T-helper 2 cell (primary cell): ENCODE measurements around the gene VSTM2B.

Experiments used
- DNase-seq, 5 experiments: peaks; one replicate each; pipeline versions ENCODE4 v3.0.0 to v3.0.0-alpha.2; 2012 to 2022

The VSTM2B gene

DNA sequence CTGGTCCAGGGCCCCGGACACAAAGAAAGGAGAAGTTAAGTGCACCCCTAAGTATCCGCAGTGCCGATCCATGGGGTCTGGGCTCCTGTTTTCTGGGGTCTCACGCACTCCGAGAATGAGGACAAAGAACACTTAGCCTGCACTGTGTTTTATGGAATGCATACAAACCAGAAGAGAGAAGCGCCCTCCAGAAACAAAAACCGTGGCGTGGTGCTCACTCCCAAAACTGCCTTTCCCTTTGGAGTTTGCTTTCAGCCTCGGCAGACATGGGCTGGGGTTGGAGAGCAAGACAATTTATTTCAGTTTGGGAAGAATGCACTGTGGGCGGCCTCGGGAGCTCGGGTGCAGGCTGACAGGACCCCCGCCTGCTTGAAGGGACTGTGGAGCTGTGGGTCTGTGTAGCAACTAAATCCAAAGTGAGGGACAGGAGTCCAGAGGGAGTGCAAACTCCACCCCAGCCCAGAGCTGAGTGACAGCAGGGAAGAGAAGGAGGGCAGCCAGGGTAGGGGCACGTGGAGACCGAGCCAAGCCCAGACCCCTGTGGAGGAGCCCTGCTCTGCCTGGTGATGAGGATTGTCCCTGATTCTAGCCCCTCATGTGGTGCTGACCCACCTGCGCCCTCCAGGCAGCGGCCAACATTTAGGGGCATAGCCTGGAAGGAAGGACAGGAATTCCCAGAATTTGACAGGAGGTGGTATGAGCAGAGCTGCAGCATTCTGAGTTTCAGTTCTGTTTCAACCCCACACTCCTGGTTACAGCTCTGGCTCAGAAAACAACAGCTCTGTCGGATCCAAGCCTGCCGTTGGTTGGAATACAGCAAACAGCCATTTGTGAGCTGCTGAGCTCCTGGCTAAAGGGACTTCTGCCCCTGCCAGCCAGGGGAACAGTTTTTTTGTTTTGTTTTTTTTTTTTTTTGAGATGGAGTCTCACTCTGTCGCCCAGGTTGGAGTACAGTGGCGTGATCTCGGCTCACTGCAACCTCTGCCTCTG lies 42.5 kb downstream of the VSTM2B start:
- DNase-seq = no peak

- DNase-seq = no peak
Measured at GRCh38 chr19:29569038-29569911, 43.5 kb downstream of the VSTM2B start.

DNA sequence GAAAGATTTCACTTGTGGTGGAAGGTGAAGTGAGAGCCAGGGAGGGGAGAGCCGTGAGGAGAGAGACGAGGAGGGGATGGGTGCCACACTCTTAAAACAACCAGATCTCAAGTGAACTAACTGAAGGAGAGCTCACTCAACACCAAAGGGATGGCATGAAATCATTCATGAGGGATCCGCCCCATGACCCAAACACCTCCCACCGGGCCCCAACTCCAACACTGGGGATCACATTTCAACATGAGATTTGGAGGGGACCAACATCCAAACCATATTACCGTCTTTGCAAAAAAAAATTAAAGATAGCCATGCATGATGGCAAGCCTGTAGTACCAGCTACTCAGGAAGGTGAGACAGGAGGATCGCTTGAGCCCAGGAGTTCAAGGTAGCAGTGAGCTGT lies 45.4 kb downstream of the VSTM2B start:
- no peak for DNase-seq

DNA sequence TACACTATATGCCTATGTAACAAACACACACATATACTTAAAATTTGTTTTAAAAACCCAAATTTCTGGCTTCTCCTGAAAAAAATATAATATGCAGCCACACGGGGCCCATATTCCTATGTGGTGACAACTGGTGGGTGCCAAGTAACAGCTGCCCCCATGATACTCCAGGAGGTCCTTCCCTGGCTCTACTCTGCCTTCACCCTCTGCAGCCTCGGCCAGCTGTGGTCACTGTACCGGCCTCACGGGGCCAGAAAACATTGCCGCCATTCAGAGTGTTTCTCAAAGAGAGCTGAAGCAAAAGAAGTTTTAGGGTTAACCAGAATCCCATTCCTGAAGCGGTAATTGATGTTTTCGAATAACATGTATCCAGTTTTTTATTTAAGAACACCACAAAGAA lies 47.7 kb downstream of the VSTM2B start:
- no peak for DNase-seq

DNA sequence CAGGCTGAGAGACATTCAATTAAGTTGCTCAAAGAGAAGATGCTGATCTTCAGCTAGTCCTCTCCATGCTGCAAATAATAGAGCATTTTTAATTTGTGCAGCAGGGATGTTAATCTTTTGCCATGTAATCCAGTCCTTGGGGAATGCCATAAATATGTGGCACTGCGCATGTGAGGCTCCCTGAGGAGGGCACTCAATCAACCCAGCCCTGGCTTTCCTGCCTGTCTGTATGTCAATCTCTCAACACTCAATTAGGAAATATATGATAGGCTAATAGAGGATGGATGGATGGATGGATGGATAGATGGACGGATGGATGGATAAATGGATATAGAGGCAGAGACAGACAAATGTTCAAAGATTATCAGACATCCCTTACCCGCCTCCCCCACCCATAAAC lies 48.7 kb downstream of the VSTM2B start:
- no peak for DNase-seq

GRCh38 chr19:29576046-29576606 lies 50.3 kb downstream of the VSTM2B start:
- DNase-seq = no peak

DNA sequence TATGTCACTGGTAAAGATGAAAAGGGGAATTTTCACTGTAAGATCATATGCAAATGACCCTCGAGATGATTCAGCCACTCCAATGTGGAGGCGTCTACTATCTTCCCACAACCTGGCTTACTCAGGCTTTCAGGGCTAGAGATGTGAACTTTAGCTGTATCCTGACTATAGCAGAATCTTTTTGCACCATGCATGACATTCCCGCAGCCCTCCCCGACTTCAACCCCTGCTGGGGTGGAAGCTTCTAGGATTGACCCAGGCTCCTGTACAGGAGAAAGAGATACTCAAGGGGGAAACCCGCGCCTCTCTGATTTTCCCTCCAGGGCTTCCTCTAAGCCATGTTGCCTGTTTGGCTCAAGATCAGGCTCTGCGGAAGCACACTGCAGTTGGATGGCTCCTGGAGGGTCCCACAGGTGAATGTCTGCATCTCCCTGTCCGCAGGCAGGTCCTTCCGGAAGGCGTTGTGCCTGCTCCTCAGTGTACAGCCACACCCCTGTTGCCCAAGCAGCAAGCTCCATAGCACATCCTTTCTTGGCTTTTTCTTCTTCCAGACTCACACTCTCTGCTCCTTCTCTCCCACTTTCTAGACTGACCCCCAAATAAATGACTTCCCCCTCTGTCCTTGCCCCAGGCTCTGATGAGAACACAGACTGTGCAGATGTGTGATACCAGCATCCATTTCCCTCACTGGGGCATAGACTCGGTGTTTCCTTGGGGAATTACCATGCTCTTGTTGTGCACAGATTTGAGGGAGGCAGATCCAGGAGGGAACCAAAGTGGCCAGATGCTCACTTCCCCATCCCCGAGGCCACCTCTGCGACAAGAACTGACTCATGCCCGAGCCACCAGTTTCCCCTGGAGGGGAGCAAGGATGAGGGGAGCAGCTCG lies 51.2 kb downstream of the VSTM2B start:
- DNase-seq = peak in 1 of 5 experiments; percentile 15

DNA sequence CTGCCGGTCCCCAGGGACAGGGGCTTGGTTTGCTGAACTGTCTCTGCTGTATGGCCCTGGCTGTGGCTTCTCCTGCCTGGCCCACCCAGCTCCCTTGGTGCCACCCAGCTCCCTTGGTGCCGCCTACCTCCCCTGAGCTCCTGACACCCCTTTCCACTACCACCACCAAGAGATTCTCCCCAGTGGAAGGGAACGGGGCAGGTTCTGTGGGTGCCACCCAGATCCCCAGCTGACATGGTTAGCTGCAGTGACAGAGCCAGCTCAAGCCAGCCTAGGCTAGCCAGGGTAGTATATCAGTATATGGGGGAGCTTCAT lies 51.8 kb downstream of the VSTM2B start:
- DNase-seq = no peak

DNA sequence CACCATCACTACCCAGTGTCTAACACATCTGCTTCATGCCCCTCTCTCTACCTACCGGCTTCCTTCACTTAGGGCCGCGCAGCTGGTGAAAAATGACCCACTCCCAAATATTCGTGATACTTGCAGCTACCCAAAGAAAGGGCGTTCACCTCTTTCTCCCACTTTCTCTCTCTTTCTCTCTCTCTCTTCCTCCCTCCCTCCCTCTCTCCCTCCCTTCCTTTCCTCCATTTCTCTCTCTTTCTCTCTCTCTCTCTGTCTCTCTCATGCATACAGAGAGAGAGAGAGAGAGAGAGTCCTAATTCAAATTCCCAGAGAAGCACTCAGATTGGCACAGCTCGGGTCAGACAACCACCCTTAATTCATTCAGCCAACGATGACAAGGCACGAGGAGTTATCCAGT lies 52.6 kb downstream of the VSTM2B start:
- no peak for DNase-seq

GRCh38 chr19:29579308-29579910 lies 53.6 kb downstream of the VSTM2B start:
- no peak for DNase-seq

DNA sequence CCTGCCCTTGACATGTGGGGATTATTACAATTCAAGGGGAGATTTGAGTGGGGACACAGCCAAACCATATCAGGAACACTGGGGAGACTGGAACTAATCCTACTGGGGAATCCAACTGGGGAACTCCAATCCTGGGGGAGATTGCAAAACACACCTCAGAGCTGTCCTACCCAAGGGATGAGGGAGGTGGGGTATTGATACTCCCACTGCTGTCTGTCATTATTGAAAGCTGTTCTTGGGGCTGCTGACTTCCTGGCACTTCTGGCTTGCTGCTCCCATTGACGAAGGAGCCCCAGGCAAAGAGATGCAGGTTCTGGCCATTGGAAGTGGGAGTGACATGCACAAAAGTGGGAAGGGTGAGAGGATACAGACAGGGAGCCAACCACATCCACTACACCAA lies 55.6 kb downstream of the VSTM2B start:
- DNase-seq = no peak

GRCh38 chr19:29583196-29583999 lies 57.6 kb downstream of the VSTM2B start:
- peak in 1 of 5 experiments; percentile 64 for DNase-seq

GRCh38 chr19:29586401-29586800 lies 60.6 kb downstream of the VSTM2B start:
- DNase-seq = no peak

DNA sequence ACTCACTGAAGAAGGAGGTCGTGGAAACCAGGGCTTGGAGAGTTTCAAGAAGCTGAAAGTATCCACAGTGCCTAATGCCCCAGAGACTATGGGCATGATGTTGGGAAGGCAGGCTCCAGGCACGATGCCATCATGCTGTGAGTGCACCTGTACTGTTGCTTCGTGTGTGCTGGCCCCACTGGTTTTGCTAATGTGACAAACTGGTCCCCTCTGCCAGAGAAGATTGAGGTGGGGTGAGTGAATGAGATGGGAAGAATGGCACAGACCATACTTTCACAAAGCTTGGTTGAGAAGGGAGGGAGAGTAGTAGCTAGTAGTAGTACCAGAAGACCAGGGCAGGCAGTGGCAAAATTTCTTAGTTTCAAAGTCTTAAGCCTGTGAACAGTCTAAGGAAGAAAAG lies 61.3 kb downstream of the VSTM2B start:
- DNase-seq = no peak

DNA sequence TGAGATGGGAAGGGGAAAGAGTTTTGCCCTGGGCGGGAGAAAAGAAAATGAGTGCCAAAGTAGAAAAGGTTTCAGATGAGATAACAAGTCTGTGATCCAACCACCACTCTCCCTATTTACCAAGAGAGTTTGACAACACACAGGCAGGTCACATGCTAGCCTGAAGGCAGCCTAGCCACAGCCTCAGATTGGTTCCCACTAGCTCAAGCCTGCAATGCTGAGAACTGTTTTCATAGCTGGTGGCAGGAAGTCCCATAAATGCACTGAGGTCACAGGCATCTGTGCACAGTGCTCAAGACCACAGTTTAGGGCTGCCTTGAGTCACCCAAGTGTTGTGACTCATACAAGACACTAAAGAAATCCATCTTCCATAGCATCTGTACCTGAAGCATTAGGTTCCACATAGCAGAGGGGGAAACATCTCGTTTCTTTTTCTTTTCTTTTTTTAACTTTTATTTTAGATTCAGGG lies 61.8 kb downstream of the VSTM2B start:
- peak in 4 of 5 experiments; percentile 8 to 99 (median 39) for DNase-seq

GRCh38 chr19:29588095-29588494 lies 62.3 kb downstream of the VSTM2B start:
- DNase-seq = no peak

- DNase-seq = peak in 1 of 5 experiments; percentile 38
Measured at GRCh38 chr19:29590278-29590677, 64.5 kb downstream of the VSTM2B start.

- DNase-seq = no peak
Measured at GRCh38 chr19:29591670-29592069, 65.9 kb downstream of the VSTM2B start.

GRCh38 chr19:29593869-29594268 lies 68.1 kb downstream of the VSTM2B start:
- no peak for DNase-seq

DNA sequence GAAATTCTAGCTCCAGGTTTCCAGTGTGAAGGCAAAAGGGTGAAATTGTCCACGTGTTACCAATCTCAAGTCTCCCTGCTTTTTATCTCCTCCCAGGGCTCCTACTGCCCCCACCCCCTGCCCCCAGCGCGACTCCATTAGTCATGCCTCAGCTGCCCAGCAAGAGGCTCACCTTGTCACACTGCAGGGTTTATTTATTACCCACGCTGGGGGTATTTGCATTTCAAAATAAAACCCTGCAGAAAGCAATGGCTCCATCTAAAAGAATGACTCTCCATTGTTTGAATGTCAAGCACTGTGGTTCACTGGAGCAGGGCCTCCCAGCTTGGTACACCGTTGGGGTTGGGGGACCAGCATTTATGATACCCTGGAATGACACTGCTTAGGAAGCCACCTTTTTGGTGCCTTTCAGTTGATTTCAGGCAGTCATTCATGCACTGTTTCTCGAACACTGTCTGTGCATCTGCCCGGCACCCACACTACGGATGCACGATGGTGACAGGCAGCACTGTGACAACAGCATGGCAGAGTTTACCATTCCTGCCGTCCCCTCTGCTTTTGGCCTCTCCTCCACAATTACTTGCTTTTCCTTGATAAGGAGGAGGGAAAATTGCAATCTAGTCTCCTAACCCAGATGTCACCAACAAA lies 70.4 kb downstream of the VSTM2B start:
- no peak for DNase-seq
